Fibroblast of villous mesenchyme (primary cell): ENCODE measurements around the gene PLXNC1. TPM values are rescaled to one million over a fixed set of nuclear protein-coding genes. Genes with fewer than 3 reads are reported as not detected.

Experiments
- DNase-seq: peaks from one replicate; pipeline ENCODE4 v3.0.0-alpha.2; 2010; ENCODE audit warnings: low read depth
- H3K4me3 ChIP-seq: 2 replicates; pipeline ENCODE4 v1.5.1; 2011; ENCODE audit warnings: low read depth, mild to moderate bottlenecking, low read length
- total RNA-seq: library from RNA; depleted of rRNA; stranded (reverse); fragments of >200 nt; gene quantifications from 2 replicates; pipeline ENCODE4 v1.2.3, GENCODE V29; 2012
- TF ChIP-seq, protein P1 (sequence below): IDR thresholded peaks from 2 replicates; pipeline ENCODE4 v1.5.1; 2012; ENCODE audit warnings: low read depth, mild to moderate bottlenecking, low read length; ENCODE audit not compliant: insufficient read depth

PLXNC1 gene
- total RNA-seq, 1 donor, result 0.86 TPM

DNA sequence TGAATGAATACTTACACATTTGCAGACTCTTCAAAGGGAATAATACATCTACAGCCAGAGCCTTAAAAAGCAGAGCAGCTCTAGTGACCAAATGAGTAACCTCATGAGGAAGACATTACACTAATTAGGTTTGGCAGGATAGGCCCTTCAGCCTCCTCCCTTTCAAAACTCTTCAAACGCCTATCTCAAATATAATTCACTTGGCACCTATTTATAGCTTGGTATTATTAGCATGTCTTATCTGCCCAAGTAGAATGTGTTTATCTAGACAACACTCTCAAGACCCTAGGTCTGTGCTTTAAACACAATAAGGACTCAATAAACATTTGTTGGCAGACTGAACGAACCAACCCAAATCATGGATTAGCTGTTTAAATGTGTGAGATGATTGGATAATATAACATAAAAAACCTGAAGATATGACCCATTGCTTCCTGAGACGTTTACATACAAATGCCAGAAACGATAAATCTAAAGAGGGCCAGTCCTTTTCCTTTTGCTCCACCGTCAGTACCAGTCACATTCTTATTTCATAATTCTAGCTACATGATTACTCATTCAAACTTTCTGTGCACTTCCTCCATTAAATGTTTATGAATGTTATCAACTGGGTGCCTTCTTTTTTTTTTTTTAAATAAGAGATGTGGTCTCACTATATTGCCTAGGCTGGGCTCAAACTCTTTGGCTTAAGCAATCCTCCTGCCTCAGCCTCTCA, 188.0 kb downstream of the PLXNC1 start:
- TF ChIP-seq, protein P1, sequence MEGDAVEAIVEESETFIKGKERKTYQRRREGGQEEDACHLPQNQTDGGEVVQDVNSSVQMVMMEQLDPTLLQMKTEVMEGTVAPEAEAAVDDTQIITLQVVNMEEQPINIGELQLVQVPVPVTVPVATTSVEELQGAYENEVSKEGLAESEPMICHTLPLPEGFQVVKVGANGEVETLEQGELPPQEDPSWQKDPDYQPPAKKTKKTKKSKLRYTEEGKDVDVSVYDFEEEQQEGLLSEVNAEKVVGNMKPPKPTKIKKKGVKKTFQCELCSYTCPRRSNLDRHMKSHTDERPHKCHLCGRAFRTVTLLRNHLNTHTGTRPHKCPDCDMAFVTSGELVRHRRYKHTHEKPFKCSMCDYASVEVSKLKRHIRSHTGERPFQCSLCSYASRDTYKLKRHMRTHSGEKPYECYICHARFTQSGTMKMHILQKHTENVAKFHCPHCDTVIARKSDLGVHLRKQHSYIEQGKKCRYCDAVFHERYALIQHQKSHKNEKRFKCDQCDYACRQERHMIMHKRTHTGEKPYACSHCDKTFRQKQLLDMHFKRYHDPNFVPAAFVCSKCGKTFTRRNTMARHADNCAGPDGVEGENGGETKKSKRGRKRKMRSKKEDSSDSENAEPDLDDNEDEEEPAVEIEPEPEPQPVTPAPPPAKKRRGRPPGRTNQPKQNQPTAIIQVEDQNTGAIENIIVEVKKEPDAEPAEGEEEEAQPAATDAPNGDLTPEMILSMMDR, result no peak
- H3K4me3 ChIP-seq, result no peak overlapping the region
- DNase-seq, result peak; percentile 84

DNA sequence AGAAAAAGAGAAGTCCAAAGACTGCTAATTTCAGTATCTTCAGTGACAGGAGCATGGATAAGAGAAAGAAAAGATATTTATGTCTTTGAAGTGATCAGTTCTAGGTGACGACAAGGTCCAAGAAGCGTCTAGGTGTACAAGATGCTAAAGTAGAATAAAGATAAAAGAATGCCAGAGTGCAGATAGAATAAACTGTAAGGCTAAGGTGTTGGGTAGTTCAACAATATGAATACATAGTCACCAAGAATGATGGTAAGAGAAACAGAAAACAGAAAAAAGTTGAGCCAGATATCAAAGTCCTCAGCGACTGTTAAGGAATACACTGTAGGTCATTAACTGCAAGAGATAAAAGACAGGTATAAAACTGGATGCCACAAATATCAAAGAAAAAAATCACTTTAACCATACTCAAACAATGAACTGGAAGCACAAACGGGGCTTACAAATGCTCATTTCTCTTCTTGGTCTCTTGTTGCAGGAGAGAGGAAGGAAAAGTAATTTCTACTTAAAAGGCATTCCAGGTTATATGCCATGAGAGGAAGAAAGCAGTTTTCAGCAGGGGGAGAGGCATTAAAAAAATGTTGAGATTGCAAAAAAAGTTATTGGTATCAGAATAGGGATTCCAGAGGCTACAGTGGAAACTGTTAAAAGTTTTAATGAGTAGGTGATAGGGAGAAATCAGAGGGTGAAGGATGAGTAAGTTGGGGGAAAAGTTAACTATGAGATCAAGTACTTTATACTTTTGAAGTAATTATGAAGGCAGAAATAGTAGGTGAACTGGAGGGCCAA, 189.8 kb downstream of the PLXNC1 start:
- no peak overlapping the region for H3K4me3 ChIP-seq
- TF ChIP-seq, protein P1, result no peak
- no peak for DNase-seq

- DNase-seq, result no peak
- no peak overlapping the region for H3K4me3 ChIP-seq
- TF ChIP-seq, protein P1, result no peak
Observed at GRCh38 chr12:94340573-94340972, 192.2 kb downstream of the PLXNC1 start.

DNA sequence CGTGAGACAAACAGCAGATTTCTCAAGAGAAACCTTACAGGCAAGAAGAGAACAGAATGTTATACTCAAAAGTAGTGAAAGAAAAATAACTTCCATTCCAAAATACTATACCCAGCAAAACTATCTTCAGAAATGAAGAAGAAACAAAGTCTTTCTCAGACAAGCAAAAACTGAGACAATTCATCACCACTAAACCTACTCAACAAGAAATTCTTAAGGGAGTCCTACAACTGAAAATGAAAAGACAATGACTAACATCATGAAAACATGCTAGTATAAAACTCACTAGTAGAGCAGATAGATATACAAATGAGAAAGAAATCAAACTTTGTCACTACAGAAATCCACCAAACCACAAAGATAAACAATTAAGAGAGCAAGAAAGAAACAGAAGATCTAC, 204.8 kb downstream of the PLXNC1 start:
- no peak overlapping the region for H3K4me3 ChIP-seq
- TF ChIP-seq, protein P1, result no peak
- DNase-seq, result no peak
